K562 (cell line): ENCODE measurements around the gene ANO4. TPM values are rescaled to one million over a fixed set of nuclear protein-coding genes. Genes with fewer than 3 reads are reported as not detected.

ENCODE experiments used
- ATAC-seq: fragments of 200-7000 bp; cut with Tn5 transposase; 3 replicates; pipeline ENCODE4 v1.9.1; 2020; ENCODE audit warnings: moderate library complexity
- BruUV-seq: library from RNA; stranded (reverse); fragments of 400-500 nt; replicated peaks from 2 replicates; lab custom pipeline; 2021; lab: Mats Ljungman, UMichigan
- CTCF ChIA-PET: fragments of 300-600 bp; formaldehyde crosslinking; extraction: SDS; loops from one replicate; lab custom pipeline; 2021; ENCODE audit warnings: low intra/inter-chr PET ratio; lab: Yijun Ruan, JAX
- POLR2A ChIA-PET: fragments of 300-600, 350-650 bp; sonication (Branson Sonifier 250); formaldehyde crosslinking; extraction: SDS; loops from one replicate; lab custom pipeline; 2021; ENCODE audit warnings: antibody characterized with exemption, inconsistent platforms; lab: Yijun Ruan, JAX
- DNase-seq, 4 experiments: peaks; one replicate each; pipeline versions ENCODE4 v3.0.0 to v3.0.0-alpha.2; 2011 to 2018; ENCODE audit warnings: low spot score in 3 of 4, mixed read lengths in 3 of 4; ENCODE audit errors: extremely low read depth in 1 of 4
- FAIRE-seq: peaks from 2 replicates; lab custom pipeline; 2011; peaks lifted over from hg19 to GRCh38; lab: Jason Lieb, UNC
- H2AFZ ChIP-seq: 2 replicates; pipeline ENCODE4 v1.6.0; 2011; ENCODE audit warnings: low read depth, low read length, control low read depth, inconsistent platforms
- H3K27ac ChIP-seq: fragments of 200-600 bp; 3 replicates; pipeline ENCODE4 v1.8.0; 2011; ENCODE audit warnings: low read depth, mild to moderate bottlenecking, control low read depth, inconsistent platforms, low read length, moderate library complexity, mixed read lengths; ENCODE audit errors: extremely low read depth
- H3K27me3 ChIP-seq, 2 experiments: fragments of 300-600 bp in 1 of 2; 2 replicates in 1 of 2; 3 replicates in 1 of 2; pipeline versions ENCODE4 v1.6.0 to v1.8.0; 2011; ENCODE audit warnings: inconsistent platforms in 2 of 2, low read length in 2 of 2, mild to moderate bottlenecking in 1 of 2, mixed read lengths in 1 of 2, moderate library complexity in 1 of 2; ENCODE audit not compliant: control insufficient read depth in 2 of 2, insufficient read depth in 2 of 2
- H3K36me3 ChIP-seq: fragments of 300-600 bp; 3 replicates; pipeline ENCODE4 v1.8.0; 2011; ENCODE audit warnings: mild to moderate bottlenecking, low read length, inconsistent platforms; ENCODE audit not compliant: control insufficient read depth, insufficient read depth
- H3K4me1 ChIP-seq, 2 experiments: fragments of 200-600 bp in 1 of 2; replicated peaks in 1 of 2; 2 replicates in 1 of 2; 3 replicates in 1 of 2; pipeline versions ENCODE4 v1.5.1 to v1.8.0; 2011; ENCODE audit warnings: inconsistent platforms in 2 of 2, low read length in 2 of 2, mild to moderate bottlenecking in 1 of 2, mixed read lengths in 1 of 2, moderate library complexity in 1 of 2; ENCODE audit not compliant: control insufficient read depth in 2 of 2, insufficient read depth in 2 of 2
- H3K4me2 ChIP-seq: 2 replicates; pipeline ENCODE4 v1.6.1; 2011; ENCODE audit warnings: low read length, control low read depth, inconsistent platforms, mixed read lengths; ENCODE audit not compliant: insufficient read depth
- H3K4me3 ChIP-seq: fragments of 200-600 bp; sonication (generic), shearing (Covaris generic); 2 replicates; pipeline ENCODE4 v1.5.1; 2016; ENCODE audit warnings: control low read depth, inconsistent platforms
- H3K79me2 ChIP-seq: fragments of 200-600 bp; 3 replicates; pipeline ENCODE4 v1.8.0; 2011; ENCODE audit warnings: low read length, inconsistent platforms; ENCODE audit not compliant: control insufficient read depth, insufficient read depth
- H3K9ac ChIP-seq, 2 experiments: 2 replicates each; pipeline versions ENCODE4 v1.6.0 to v1.6.1; 2011; ENCODE audit warnings: low read depth in 2 of 2, low read length in 2 of 2, control low read depth in 1 of 2, inconsistent platforms in 1 of 2, mild to moderate bottlenecking in 1 of 2, mixed read lengths in 1 of 2; ENCODE audit not compliant: insufficient read depth in 1 of 2
- H3K9me1 ChIP-seq: one replicate; pipeline ENCODE4 v1.6.0; 2011; ENCODE audit warnings: inconsistent platforms, mild to moderate bottlenecking, low read length, moderate library complexity; ENCODE audit not compliant: control insufficient read depth, insufficient read depth
- H3K9me3 ChIP-seq: replicated peaks from 2 replicates; pipeline ENCODE4 v1.5.1; 2011; ENCODE audit warnings: low read depth, low read length, inconsistent platforms; ENCODE audit not compliant: control insufficient read depth, insufficient read depth
- H4K20me1 ChIP-seq: replicated peaks from 2 replicates; pipeline ENCODE4 v1.6.1; 2011; ENCODE audit warnings: low read length, inconsistent platforms, mixed read lengths; ENCODE audit not compliant: control insufficient read depth, insufficient read depth
- CTCF ChIP-seq, 3 experiments: IDR thresholded peaks in 2 of 3; conservative IDR thresholded peaks in 1 of 3; 2 replicates each; pipeline ENCODE4 v1.5.1; 2011 to 2012; ENCODE audit warnings: low read length in 3 of 3, mild to moderate bottlenecking in 3 of 3, control low read depth in 2 of 3, improper control_type of control experiment in 1 of 3, inconsistent platforms in 1 of 3, low read depth in 1 of 3, mixed read lengths in 1 of 3, moderate library complexity in 1 of 3; ENCODE audit not compliant: insufficient read depth in 2 of 3
- MAFK ChIP-seq: IDR thresholded peaks from 2 replicates; pipeline ENCODE4 v1.6.1; 2011; ENCODE audit warnings: low read length, improper control_type of control experiment
- MTA3 ChIP-seq: fragments of 450-650 bp; formaldehyde crosslinking; IDR thresholded peaks from 2 replicates; pipeline ENCODE4 v1.6.1; 2017; ENCODE audit warnings: mild to moderate bottlenecking, borderline replicate concordance
- SIN3A ChIP-seq, 2 experiments: fragments of 150-350 bp in 1 of 2; IDR thresholded peaks; 2 replicates each; pipeline ENCODE4 v1.6.1; 2011 to 2016; ENCODE audit warnings: borderline replicate concordance in 2 of 2, low read depth in 2 of 2, low read length in 2 of 2, mild to moderate bottlenecking in 2 of 2, moderate library complexity in 2 of 2; ENCODE audit not compliant: control insufficient read depth in 1 of 2
- TEAD1 ChIP-seq, 2 experiments: fragments of 450-650 bp in 1 of 2; sonication (generic) in 1 of 2; formaldehyde crosslinking; IDR thresholded peaks; 2 replicates each; pipeline versions ENCODE4 v1.4.0 to v1.8.0; 2020 to 2022; ENCODE audit warnings: mild to moderate bottlenecking in 2 of 2, missing genetic modification reagents in 1 of 2
- U2AF1 ChIP-seq: fragments of 200-400 bp; formaldehyde crosslinking; optimal IDR thresholded peaks from 2 replicates; pipeline ENCODE3; 2017; ENCODE audit warnings: mild to moderate bottlenecking, low read depth, low read length, moderate library complexity
- ZNF644 ChIP-seq: fragments of 200-800 bp; sonication (Bioruptor generic); IDR thresholded peaks from 2 replicates; pipeline ENCODE4 v1.6.1; 2016; ENCODE audit warnings: low read depth, missing genetic modification characterization, missing compliant biosample characterization
- ZNF76 ChIP-seq: fragments of 250-450 bp; sonication (Bioruptor Pico); IDR thresholded peaks from 2 replicates; pipeline ENCODE4 v1.4.0; 2020; ENCODE audit warnings: mild to moderate bottlenecking, moderate library complexity, borderline replicate concordance
- WGBS: fragments of 100-300 bp; shearing (Covaris generic); methylation state at CpG from one replicate; pipeline ENCODE4 v1.1.6; 2016; ENCODE audit warnings: low coverage, mixed read lengths; ENCODE audit not compliant: insufficient coverage; ENCODE audit errors: missing lambda C conversion rate; 5-methylcytosine and 5-hydroxymethylcytosine counted together
- in situ Hi-C: fragments of 300-500 bp; cut with MboI; formaldehyde crosslinking; loops from 4 replicates; pipeline ENCODE4 v1.15.0; 2018; ENCODE audit warnings: inconsistent platforms, mixed read lengths
- intact Hi-C: fragments of 100-400 bp; cut with micrococcal nuclease; formaldehyde crosslinking; loops from 2 replicates; pipeline ENCODE4 v1.14.2; 2022
- polyA plus RNA-seq, 8 experiments: library from polyadenylated mRNA; depleted of rRNA in 4 of 8; stranded (reverse) in 5 of 8; unstranded in 3 of 8; fragments of >200 nt; fragmentation: Nextera tagmentation in 2 of 8; fragmentation: Illumina TruSeq in 1 of 8; extraction: Ambion mirVana in 2 of 8; extraction: Trizol in 1 of 8; gene quantifications; 2 replicates each; pipeline versions ENCODE4 v1.2.1 to v1.2.3, GENCODE V29; 2011 to 2014; ENCODE audit warnings: inconsistent platforms in 1 of 8, missing spikeins in 1 of 8
- total RNA-seq, 7 experiments: library from RNA; depleted of rRNA in 6 of 7; stranded (reverse); fragments of >200 nt in 6 of 7; fragmentation: Illumina TruSeq in 2 of 7; extraction: Trizol in 2 of 7; gene quantifications; 2 replicates each; pipeline versions ENCODE4 v1.2.1 to v1.2.3, GENCODE V29; 2011 to 2021; ENCODE audit warnings: low replicate concordance in 1 of 7
- TF ChIP-seq, protein P1 (sequence below), 2 experiments: fragments of 450-650 bp; formaldehyde crosslinking in 1 of 2; IDR thresholded peaks; 2 replicates each; pipeline versions ENCODE4 v1.4.0 to v1.6.1; 2014 to 2020; ENCODE audit warnings: mild to moderate bottlenecking in 2 of 2, borderline replicate concordance in 1 of 2, low read depth in 1 of 2

ANO4 gene
- total and polyA plus RNA-seq, 9 of the 15 experiments (the other 6 are each of a cell fraction or from before 2014, with no cell fraction given) = not detected

- TF ChIP-seq ZNF644 (tag) (0 out of 2 replicates have a peak, but pooled peaks have one; percentile 40), U2AF1 (no peak), SIN3A (IDR thresholded peaks at IDR 0.05; ENCODE audit: borderline replicate concordance in 2 of 2, control insufficient read depth in 1 of 2, low read depth in 2 of 2, low read length in 2 of 2) (no peak)
These were observed 31.7 kb downstream of the ANO4 start (continued) for GRCh38 chr12:100826323-100826722.

DNA sequence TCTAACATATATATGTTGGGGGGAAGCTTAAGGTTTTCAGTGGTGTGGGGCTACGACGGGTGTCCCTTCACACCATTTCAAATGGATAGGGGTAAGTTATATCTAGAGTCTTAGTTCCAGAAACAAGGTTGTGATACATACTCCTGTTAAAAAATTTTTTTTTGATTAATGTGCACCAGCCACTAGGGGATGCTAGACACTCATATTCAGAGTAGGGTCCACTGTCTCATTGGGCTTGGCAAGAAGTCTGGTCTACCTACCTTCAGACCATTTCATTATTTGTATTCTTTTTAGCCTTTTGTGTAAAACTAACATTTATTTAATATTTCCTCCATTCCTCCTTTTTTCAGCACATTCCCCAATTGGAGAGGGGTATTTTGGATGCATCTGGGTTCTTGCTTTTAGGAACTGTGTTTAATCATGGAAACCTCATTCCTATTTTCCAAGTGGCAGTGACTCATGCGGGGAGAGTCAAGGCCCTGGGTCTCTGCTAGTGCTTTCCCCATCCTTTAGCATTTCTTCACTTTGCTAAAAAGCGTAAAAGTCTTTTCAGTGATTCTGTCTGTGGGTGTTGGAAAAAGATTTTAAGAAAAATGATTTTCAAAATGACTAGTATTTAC, 33.4 kb downstream of the ANO4 start:
- Histone ChIP-seq H3K9me3 (no peaks in the 10 kb centered on the region), H3K27ac (no peak overlapping the region), H3K4me2 (no peak overlapping the region), H3K27me3 (no peaks in the 10 kb centered on the region), H3K79me2 (no peaks in the 10 kb centered on the region), H2AFZ (no peak overlapping the region), H3K9ac (no peak overlapping the region), H3K9me1 (no peaks in the 10 kb centered on the region), H3K4me3 (no peak overlapping the region), H3K4me1 (no peaks in the 10 kb centered on the region), H3K36me3 (no peaks in the 10 kb centered on the region), H4K20me1 (no peaks in the 10 kb centered on the region)
- ChIA-PET POLR2A (interaction anchor here (0.6 kb wide), 1 partner anchor 52 kb away, joined by 3 read pairs; no protein-coding TSS in a partner anchor), CTCF (no interaction called here)
- BruUV-seq = no TSS peak
- WGBS = 4% methylated on average over 4 of the region's 4 CpGs
- in situ Hi-C loops (no loop called here), intact Hi-C loops (loop anchor here (5.0 kb wide), 1 partner anchor 499 kb away; no protein-coding TSS in a partner anchor)
- DNase-seq (peak; percentile 14 to 21 (median 16)), ATAC-seq (peak; percentile 64; the same call in 2 of the 3 replicates), FAIRE-seq (no peak)
- no peak for TF ChIP-seq MTA3
- no peak for TF ChIP-seq TEAD1 (CRISPR knock-in tag; IDR thresholded peaks at IDR 0.05)
- TF ChIP-seq CTCF (IDR thresholded peaks at IDR 0.05 in 2 of 3, conservative IDR thresholded peaks at IDR 0.05 in 1 of 3; ENCODE audit: insufficient read depth in 2 of 3, low read depth in 1 of 3, low read length in 3 of 3) = peak; percentile 17 to 62 (median 48); a peak in 3 of 6 replicates
- TF ChIP-seq MAFK = no peak
- TF ChIP-seq, protein P1, sequence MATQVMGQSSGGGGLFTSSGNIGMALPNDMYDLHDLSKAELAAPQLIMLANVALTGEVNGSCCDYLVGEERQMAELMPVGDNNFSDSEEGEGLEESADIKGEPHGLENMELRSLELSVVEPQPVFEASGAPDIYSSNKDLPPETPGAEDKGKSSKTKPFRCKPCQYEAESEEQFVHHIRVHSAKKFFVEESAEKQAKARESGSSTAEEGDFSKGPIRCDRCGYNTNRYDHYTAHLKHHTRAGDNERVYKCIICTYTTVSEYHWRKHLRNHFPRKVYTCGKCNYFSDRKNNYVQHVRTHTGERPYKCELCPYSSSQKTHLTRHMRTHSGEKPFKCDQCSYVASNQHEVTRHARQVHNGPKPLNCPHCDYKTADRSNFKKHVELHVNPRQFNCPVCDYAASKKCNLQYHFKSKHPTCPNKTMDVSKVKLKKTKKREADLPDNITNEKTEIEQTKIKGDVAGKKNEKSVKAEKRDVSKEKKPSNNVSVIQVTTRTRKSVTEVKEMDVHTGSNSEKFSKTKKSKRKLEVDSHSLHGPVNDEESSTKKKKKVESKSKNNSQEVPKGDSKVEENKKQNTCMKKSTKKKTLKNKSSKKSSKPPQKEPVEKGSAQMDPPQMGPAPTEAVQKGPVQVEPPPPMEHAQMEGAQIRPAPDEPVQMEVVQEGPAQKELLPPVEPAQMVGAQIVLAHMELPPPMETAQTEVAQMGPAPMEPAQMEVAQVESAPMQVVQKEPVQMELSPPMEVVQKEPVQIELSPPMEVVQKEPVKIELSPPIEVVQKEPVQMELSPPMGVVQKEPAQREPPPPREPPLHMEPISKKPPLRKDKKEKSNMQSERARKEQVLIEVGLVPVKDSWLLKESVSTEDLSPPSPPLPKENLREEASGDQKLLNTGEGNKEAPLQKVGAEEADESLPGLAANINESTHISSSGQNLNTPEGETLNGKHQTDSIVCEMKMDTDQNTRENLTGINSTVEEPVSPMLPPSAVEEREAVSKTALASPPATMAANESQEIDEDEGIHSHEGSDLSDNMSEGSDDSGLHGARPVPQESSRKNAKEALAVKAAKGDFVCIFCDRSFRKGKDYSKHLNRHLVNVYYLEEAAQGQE (IDR thresholded peaks at IDR 0.05; ENCODE audit: borderline replicate concordance) = peak; percentile 40; the same call in 1 of the 2 replicates
- TF ChIP-seq, protein P1 (CRISPR knock-in tag; IDR thresholded peaks at IDR 0.05; ENCODE audit: low read depth) = no peak
- TF ChIP-seq ZNF76 (CRISPR knock-in tag) = no peak
